IPS-15b (cell line): ENCODE data around the gene PCDHGB4.
"Not testable (repeated sequence)": the region's sequence is repeated elsewhere in the genome, so short reads cannot be mapped to it uniquely, and the experiment has no call there.

ENCODE experiments used
- H3K27me3 ChIP-seq: one replicate; pipeline ENCODE4 v1.6.1; 2013; ENCODE audit warnings: low read length; ENCODE audit not compliant: control insufficient read depth, insufficient read depth
- H3K36me3 ChIP-seq: one replicate; pipeline ENCODE4 v1.6.1; 2013; ENCODE audit warnings: low read length; ENCODE audit not compliant: control insufficient read depth, insufficient read depth
- H3K4me1 ChIP-seq: one replicate; pipeline ENCODE4 v1.6.1; 2013; ENCODE audit warnings: mild to moderate bottlenecking, low read length; ENCODE audit not compliant: control insufficient read depth, insufficient read depth
- H3K4me3 ChIP-seq: one replicate; pipeline ENCODE4 v1.5.1; 2013; ENCODE audit warnings: low read depth, low read length
- H3K9ac ChIP-seq: one replicate; pipeline ENCODE4 v1.6.1; 2013; ENCODE audit warnings: low read depth, mild to moderate bottlenecking, low read length
- H3K9me3 ChIP-seq: one replicate; pipeline ENCODE4 v1.6.1; 2013; ENCODE audit warnings: mild to moderate bottlenecking, low read length; ENCODE audit not compliant: control insufficient read depth, insufficient read depth

Gene PCDHGB4

GRCh38 chr5:141371572-141372475 is 15.7 kb upstream of the PCDHGB4 start:
- no peaks in the 10 kb centered on the region for H3K27me3 ChIP-seq
- no peaks in the 10 kb centered on the region for H3K9me3 ChIP-seq
- H3K4me3 ChIP-seq: no peak overlapping the region
- no peak overlapping the region for H3K9ac ChIP-seq
- peaks cover 3% of the 10 kb centered on the region for H3K36me3 ChIP-seq
- H3K4me1 ChIP-seq: no peaks in the 10 kb centered on the region

GRCh38 chr5:141373673-141374317 is 13.7 kb upstream of the PCDHGB4 start, which contains the start of gene PCDHGA6:
Gene PCDHGA6 (plus strand): TSS chr5:141373891. CDS start chr5:141374084, 193 bp downstream.
- no peaks in the 10 kb centered on the region for H3K9me3 ChIP-seq
- H3K27me3 ChIP-seq: no peaks in the 10 kb centered on the region
- H3K9ac ChIP-seq: no peak within 1 kb of the TSS
- peaks cover 3% of the 10 kb centered on the region for H3K36me3 ChIP-seq
- H3K4me1 ChIP-seq: no peaks in the 10 kb centered on the region
- no peak within 1 kb of the TSS for H3K4me3 ChIP-seq

GRCh38 chr5:141374627-141375026 is 12.9 kb upstream of the PCDHGB4 start:
- peaks cover 3% of the 10 kb centered on the region for H3K36me3 ChIP-seq

GRCh38 chr5:141375444-141376155 is 11.9 kb upstream of the PCDHGB4 start:
- H3K27me3 ChIP-seq, H3K4me3 ChIP-seq, H3K9ac ChIP-seq, H3K9me3 ChIP-seq, H3K4me1 ChIP-seq, H3K36me3 ChIP-seq: not testable (repeated sequence)

More at GRCh38 chr5:141374627-141375026, 12.9 kb upstream of the PCDHGB4 start:
- Histone ChIP-seq H3K9ac (no peak overlapping the region), H3K9me3 (no peaks in the 10 kb centered on the region), H3K27me3 (no peaks in the 10 kb centered on the region), H3K4me3 (no peak overlapping the region), H3K4me1 (no peaks in the 10 kb centered on the region)

- H3K36me3 ChIP-seq: peaks cover 2% of the 10 kb centered on the region
- H3K27me3 ChIP-seq: peaks cover 7% of the 10 kb centered on the region
- no peaks in the 10 kb centered on the region for H3K9me3 ChIP-seq
- H3K9ac ChIP-seq: peak within 1 kb of the TSS; percentile 65
- H3K4me1 ChIP-seq: no peaks in the 10 kb centered on the region
- peak within 1 kb of the TSS; percentile 75 for H3K4me3 ChIP-seq
These were observed 4.8 kb upstream of the PCDHGB4 start, which contains the start of gene PCDHGA7 for GRCh38 chr5:141382469-141383294. Gene PCDHGA7 (plus strand): TSS chr5:141382742. CDS start chr5:141382900, 158 bp downstream.

- H3K4me1 ChIP-seq: no peaks in the 10 kb centered on the region
- H3K27me3 ChIP-seq: peaks cover 10% of the 10 kb centered on the region
- H3K9ac ChIP-seq: no peak overlapping the region
- peaks cover under 1% of the 10 kb centered on the region for H3K9me3 ChIP-seq
- H3K4me3 ChIP-seq: peak overlapping the region; percentile 75
- peaks cover 2% of the 10 kb centered on the region for H3K36me3 ChIP-seq
These were observed 4.2 kb upstream of the PCDHGB4 start for GRCh38 chr5:141383345-141383744.

- Histone ChIP-seq H3K4me3 (no peak overlapping the region), H3K27me3 (peaks cover 16% of the 10 kb centered on the region), H3K9me3 (peaks cover 10% of the 10 kb centered on the region), H3K36me3 (peaks cover 2% of the 10 kb centered on the region), H3K4me1 (no peaks in the 10 kb centered on the region), H3K9ac (no peak overlapping the region)
These were observed 2.8 kb upstream of the PCDHGB4 start for GRCh38 chr5:141384471-141385267.

- peak overlapping the region; percentile 28 for H3K4me3 ChIP-seq
- H3K27me3 ChIP-seq: peaks cover 13% of the 10 kb centered on the region
- no peaks in the 10 kb centered on the region for H3K4me1 ChIP-seq
- H3K9me3 ChIP-seq: peaks cover 11% of the 10 kb centered on the region
- H3K36me3 ChIP-seq: peaks cover 4% of the 10 kb centered on the region
- H3K9ac ChIP-seq: no peak overlapping the region
These were observed 1.2 kb downstream of the PCDHGB4 start for GRCh38 chr5:141388661-141389060.

GRCh38 chr5:141389153-141390042 is 1.9 kb downstream of the PCDHGB4 start:
- Histone ChIP-seq H3K36me3 (peaks cover 4% of the 10 kb centered on the region), H3K4me1 (no peaks in the 10 kb centered on the region), H3K9me3 (peaks cover 11% of the 10 kb centered on the region), H3K9ac (no peak overlapping the region), H3K4me3 (no peak overlapping the region), H3K27me3 (peaks cover 9% of the 10 kb centered on the region)
